ENCODE results near the gene FKBP10. TPM values are rescaled to one million over a fixed set of nuclear protein-coding genes. Genes with fewer than 3 reads are reported as not detected.
A peak's percentile ranks its signal among the peaks of the same experiment; 100 is the strongest.

The FKBP10 gene
- total RNA-seq, 1 experiment from 2014 or later = 142 TPM

- TF ChIP-seq CTCF (IDR thresholded peaks at IDR 0.05; ENCODE audit: unreplicated experiment) = no peak
- Mint-ChIP-seq H3K27ac (ENCODE audit: low read depth, unreplicated experiment) (peak overlapping the region; percentile 89), H3K4me1 (ENCODE audit: insufficient read depth, unreplicated experiment) (peaks cover 22% of the 10 kb centered on the region), H3K9me3 (ENCODE audit: unreplicated experiment) (no peaks in the 10 kb centered on the region), H3K27me3 (ENCODE audit: insufficient read depth, unreplicated experiment) (no peaks in the 10 kb centered on the region), H3K36me3 (ENCODE audit: insufficient read depth, unreplicated experiment) (peaks cover 17% of the 10 kb centered on the region), H3K4me3 (ENCODE audit: unreplicated experiment) (no peak overlapping the region)
- no TSS peak for BruUV-seq (replicated peaks)
- ChIA-PET POLR2A (interaction anchor here (0.6 to 24.1 kb wide), 5 partner anchors 12 to 944 kb away, joined by 3 to 599 read pairs (median 9); partner anchors contain the start of genes EIF1, JUP and P3H4), CTCF (interaction anchor here (0.6 to 5.3 kb wide), 5 partner anchors 10 to 218 kb away, joined by 3 to 73 read pairs (median 3); partner anchors contain the start of genes DNAJC7, EIF1 and JUP)
- peak; percentile 47 for DNase-seq (ENCODE audit: unreplicated experiment)
- intact Hi-C loops (cut with micrococcal nuclease) = no loop called here
Measured at GRCh38 chr17:41799366-41799765, 13.4 kb upstream of the FKBP10 start.

GRCh38 chr17:41800601-41801373 lies 12.0 kb upstream of the FKBP10 start:
- DNase-seq (ENCODE audit: unreplicated experiment) = peak; percentile 94
- peak overlapping the region; percentile 89 for H3K27ac Mint-ChIP-seq (ENCODE audit: low read depth, unreplicated experiment)
- no peak for TF ChIP-seq CTCF (IDR thresholded peaks at IDR 0.05; ENCODE audit: unreplicated experiment)
- H3K36me3 Mint-ChIP-seq (ENCODE audit: insufficient read depth, unreplicated experiment) = peaks cover 28% of the 10 kb centered on the region
- no peaks in the 10 kb centered on the region for H3K27me3 Mint-ChIP-seq (ENCODE audit: insufficient read depth, unreplicated experiment)
- peak overlapping the region; percentile 56 for H3K4me3 Mint-ChIP-seq (ENCODE audit: unreplicated experiment)
- peaks cover 22% of the 10 kb centered on the region for H3K4me1 Mint-ChIP-seq (ENCODE audit: insufficient read depth, unreplicated experiment)
- ChIA-PET POLR2A (interaction anchor here (0.6 to 24.1 kb wide), 23 partner anchors 8 to 165 kb away, joined by 3 to 599 read pairs (median 5); partner anchors contain the start of genes ACLY, EIF1, HAP1 and JUP), CTCF (interaction anchor here (0.6 to 5.3 kb wide), 31 partner anchors 8 to 334 kb away, joined by 3 to 73 read pairs (median 5); partner anchors contain the start of genes HAP1, JUP, KLHL11 and P3H4)
- H3K9me3 Mint-ChIP-seq (ENCODE audit: unreplicated experiment) = no peaks in the 10 kb centered on the region
- intact Hi-C loops (cut with micrococcal nuclease) = loop anchor here (1.0 to 2.0 kb wide), 3 partner anchors 14 to 62 kb away; partner anchors contain the start of gene JUP
- BruUV-seq (replicated peaks) = no TSS peak

- Mint-ChIP-seq H3K27ac (ENCODE audit: low read depth, unreplicated experiment) (peak overlapping the region; percentile 89), H3K4me3 (ENCODE audit: unreplicated experiment) (peak overlapping the region; percentile 56), H3K9me3 (ENCODE audit: unreplicated experiment) (no peaks in the 10 kb centered on the region), H3K4me1 (ENCODE audit: insufficient read depth, unreplicated experiment) (peaks cover 22% of the 10 kb centered on the region), H3K36me3 (ENCODE audit: insufficient read depth, unreplicated experiment) (peaks cover 35% of the 10 kb centered on the region), H3K27me3 (ENCODE audit: insufficient read depth, unreplicated experiment) (no peaks in the 10 kb centered on the region)
- intact Hi-C loops (cut with micrococcal nuclease) = loop anchor here (1.0 to 2.0 kb wide), 3 partner anchors 15 to 63 kb away; partner anchors contain the start of gene JUP
- ChIA-PET CTCF (interaction anchor here (0.5 to 5.3 kb wide), 35 partner anchors 9 to 946 kb away, joined by 3 to 73 read pairs (median 5); partner anchors contain the start of genes HAP1, JUP, KLHL11 and P3H4), POLR2A (interaction anchor here (0.6 to 24.1 kb wide), 19 partner anchors 9 to 214 kb away, joined by 3 to 599 read pairs (median 6); partner anchors contain the start of genes ACLY, EIF1, JUP and KLHL11)
- BruUV-seq (replicated peaks) = no TSS peak
- TF ChIP-seq CTCF (IDR thresholded peaks at IDR 0.05; ENCODE audit: unreplicated experiment) = peak; percentile 95
- peak; percentile 91 for DNase-seq (ENCODE audit: unreplicated experiment)
Measured at GRCh38 chr17:41801374-41802271, 11.2 kb upstream of the FKBP10 start.

Measured in MCF 10A (cell line).